Spleen (tissue), 11 donors: ENCODE measurements around the gene ANKS1B. TPM values are rescaled to one million over a fixed set of nuclear protein-coding genes. Genes with fewer than 3 reads are reported as not detected.
"Not testable (repeated sequence)": the region's sequence is repeated elsewhere in the genome, so short reads cannot be mapped to it uniquely, and the experiment has no call there.

Source experiments
- DNase-seq: peaks from one replicate; pipeline ENCODE4 v3.0.0-alpha.2; 2020
- H3K27ac ChIP-seq, 8 donors: fragments of 200-600 bp; sonication (generic) in 7 of 8; 1 replicate in 4 of 8; 2 replicates in 4 of 8; pipeline versions ENCODE4 v1.5.0 to v1.8.0; 2016 to 2021; ENCODE audit warnings: inconsistent platforms in 4 of 8, mild to moderate bottlenecking in 4 of 8, moderate library complexity in 1 of 8
- H3K27me3 ChIP-seq, 7 donors: fragments of 200-600 bp; sonication (generic) in 6 of 7; replicated peaks in 1 of 7; 1 replicate in 4 of 7; 2 replicates in 3 of 7; pipeline versions ENCODE4 v1.5.0 to v1.8.0; 2016 to 2021; ENCODE audit warnings: inconsistent platforms in 3 of 7, mild to moderate bottlenecking in 1 of 7
- H3K36me3 ChIP-seq, 6 donors: fragments of 200-600 bp; sonication (generic) in 5 of 6; 1 replicate in 4 of 6; 2 replicates in 2 of 6; pipeline versions ENCODE4 v1.5.0 to v1.8.0; 2016 to 2021; ENCODE audit warnings: inconsistent platforms in 2 of 6
- H3K4me1 ChIP-seq, 6 donors: fragments of 200-600 bp; sonication (generic) in 5 of 6; 1 replicate in 3 of 6; 2 replicates in 3 of 6; pipeline versions ENCODE4 v1.5.0 to v1.8.0; 2016 to 2021; ENCODE audit warnings: inconsistent platforms in 3 of 6
- H3K4me3 ChIP-seq, 8 donors: fragments of 200-600 bp; sonication (generic) in 7 of 8; 1 replicate in 4 of 8; 2 replicates in 4 of 8; pipeline versions ENCODE4 v1.5.0 to v1.8.0; 2016 to 2021; ENCODE audit warnings: inconsistent platforms in 4 of 8, mild to moderate bottlenecking in 4 of 8, moderate library complexity in 2 of 8
- H3K9me3 ChIP-seq, 8 donors: fragments of 200-600 bp; sonication (generic) in 7 of 8; 1 replicate in 4 of 8; 2 replicates in 4 of 8; pipeline versions ENCODE4 v1.5.0 to v1.8.0; 2016 to 2021; ENCODE audit warnings: inconsistent platforms in 4 of 8
- POLR2A ChIP-seq, 3 donors: fragments of 450-650 bp; IDR thresholded peaks; one replicate each; pipeline ENCODE4 v1.5.1; 2017; ENCODE audit warnings: antibody characterized with exemption in 3 of 3, mild to moderate bottlenecking in 1 of 3
- POLR2AphosphoS5 ChIP-seq, 3 donors: sonication (generic); formaldehyde crosslinking; IDR thresholded peaks; one replicate each; pipeline ENCODE4 v1.5.1; 2017; ENCODE audit warnings: antibody characterized with exemption in 3 of 3
- WGBS, 5 donors: extraction: QIAGEN DNeasy Blood & Tissue Kit in 3 of 5; methylation state at CpG; one replicate each; pipeline versions ENCODE4 v1.1.5 to v1.1.7; 2013 to 2018; 5-methylcytosine and 5-hydroxymethylcytosine counted together
- intact Hi-C: fragments of 100-400 bp; cut with DNase I; formaldehyde crosslinking; loops from one replicate; pipeline ENCODE4 v1.15.0; 2023; ENCODE audit warnings: low total_unique reads
- polyA plus RNA-seq, 3 donors: library from polyadenylated mRNA; stranded (reverse); fragments of 200-250 nt; gene quantifications; one replicate each; pipeline ENCODE4 v1.2.1, GENCODE V29; 2013
- total RNA-seq, 7 donors: library from RNA; depleted of rRNA in 3 of 7; stranded (reverse); fragments of >200 nt in 3 of 7; fragmentation: NEBNext Ultra II Directional in 4 of 7; extraction: Animal tissue kit (Norgen Biotek cat#: 25700) in 4 of 7; gene quantifications; one replicate each; pipeline versions ENCODE4 v1.1.0 to v1.2.1, GENCODE V29; 2016 to 2021
- TF ChIP-seq, protein P1 (sequence below), 11 experiments: fragments of 200-600 bp in 7 of 11; fragments of 450-650 bp in 4 of 11; sonication (generic) in 4 of 11; IDR thresholded peaks in 8 of 11; conservative IDR thresholded peaks in 3 of 11; 1 replicate in 7 of 11; 2 replicates in 4 of 11; pipeline versions ENCODE4 v1.4.0 to v1.8.0; 2016 to 2021; ENCODE audit warnings: antibody characterized with exemption in 11 of 11, inconsistent platforms in 4 of 11, mild to moderate bottlenecking in 1 of 11
- donor health status: healthy with polysubstance abuse.
- donor health status: DM: no; HTN: no; CAD: no; lungs with moderate emphysema.
- donor health status: DM: no; HTN: no; CAD: no.
- donor health status: Bipolar disorder and iron deficiency.
- donor health status: healthy.
- donor health status: DM: no; HTN: no; CAD: no.
- donor health status: DM: yes; HTN: yes; CAD: no.

The ANKS1B gene
- total and polyA plus RNA-seq, 10 donors = 0.21 to 8.0 (median 4.2) TPM

DNA sequence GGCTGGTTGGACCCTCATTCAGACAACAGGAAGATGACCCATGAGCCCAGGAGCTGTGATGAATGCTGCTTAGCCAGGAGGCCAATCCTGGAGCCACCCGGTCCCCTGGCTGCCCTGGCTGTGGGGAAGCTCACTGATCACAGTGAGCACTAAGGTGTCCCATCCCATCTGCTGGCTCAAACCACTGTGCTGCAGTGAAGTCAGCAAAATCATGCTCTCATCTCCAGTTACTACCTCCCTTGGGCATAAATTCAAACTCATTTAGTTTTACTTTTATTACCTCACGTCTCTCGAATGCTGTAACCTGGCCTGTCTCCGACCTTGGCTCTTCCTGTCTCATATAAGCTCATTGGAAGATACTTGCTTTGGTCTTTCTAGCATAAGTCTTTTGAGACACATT, 1227.3 kb downstream of the ANKS1B start:
- TF ChIP-seq POLR2AphosphoS5 (IDR thresholded peaks at IDR 0.05) = no peak
- TF ChIP-seq, protein P1, sequence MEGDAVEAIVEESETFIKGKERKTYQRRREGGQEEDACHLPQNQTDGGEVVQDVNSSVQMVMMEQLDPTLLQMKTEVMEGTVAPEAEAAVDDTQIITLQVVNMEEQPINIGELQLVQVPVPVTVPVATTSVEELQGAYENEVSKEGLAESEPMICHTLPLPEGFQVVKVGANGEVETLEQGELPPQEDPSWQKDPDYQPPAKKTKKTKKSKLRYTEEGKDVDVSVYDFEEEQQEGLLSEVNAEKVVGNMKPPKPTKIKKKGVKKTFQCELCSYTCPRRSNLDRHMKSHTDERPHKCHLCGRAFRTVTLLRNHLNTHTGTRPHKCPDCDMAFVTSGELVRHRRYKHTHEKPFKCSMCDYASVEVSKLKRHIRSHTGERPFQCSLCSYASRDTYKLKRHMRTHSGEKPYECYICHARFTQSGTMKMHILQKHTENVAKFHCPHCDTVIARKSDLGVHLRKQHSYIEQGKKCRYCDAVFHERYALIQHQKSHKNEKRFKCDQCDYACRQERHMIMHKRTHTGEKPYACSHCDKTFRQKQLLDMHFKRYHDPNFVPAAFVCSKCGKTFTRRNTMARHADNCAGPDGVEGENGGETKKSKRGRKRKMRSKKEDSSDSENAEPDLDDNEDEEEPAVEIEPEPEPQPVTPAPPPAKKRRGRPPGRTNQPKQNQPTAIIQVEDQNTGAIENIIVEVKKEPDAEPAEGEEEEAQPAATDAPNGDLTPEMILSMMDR (IDR thresholded peaks at IDR 0.05 in 8 of 11, conservative IDR thresholded peaks at IDR 0.05 in 3 of 11) = no peak
- TF ChIP-seq POLR2A (IDR thresholded peaks at IDR 0.05) = no peak
- no peaks in the 10 kb centered on the region for H3K4me1 ChIP-seq
- intact Hi-C loops = no loop called here
- H3K27me3 ChIP-seq = peaks cover 0 to 4% (median 0%) of the 10 kb centered on the region in 7 donors
- no peak overlapping the region for H3K27ac ChIP-seq
- DNase-seq = no peak
- WGBS, 5 donors = 53 to 98% (median 56%) methylated on average over 3 to 4 of the region's 4 CpGs
- no peaks in the 10 kb centered on the region for H3K9me3 ChIP-seq
- H3K4me3 ChIP-seq = no peak overlapping the region
- no peaks in the 10 kb centered on the region for H3K36me3 ChIP-seq

DNA sequence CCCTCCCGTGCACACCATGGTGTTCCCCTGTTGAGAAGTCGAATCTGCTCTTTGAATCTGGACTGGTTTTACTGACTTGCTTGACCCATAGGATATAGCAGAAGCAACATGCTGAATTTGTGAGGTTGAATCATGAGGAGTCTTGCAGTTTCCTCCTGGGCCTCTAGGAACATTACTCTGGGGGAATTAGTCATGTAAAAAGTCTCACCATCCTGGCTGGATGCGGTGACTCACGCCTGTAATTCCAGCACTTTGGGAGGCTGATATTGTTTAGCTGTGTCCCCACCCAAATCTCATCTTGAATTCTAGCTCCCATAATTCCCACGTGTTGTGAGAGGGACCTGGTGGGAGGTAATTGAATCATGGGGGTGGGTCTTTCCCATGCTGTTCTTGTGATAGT, 1228.9 kb downstream of the ANKS1B start:
- H3K4me1 ChIP-seq, DNase-seq, H3K36me3 ChIP-seq, H3K27me3 ChIP-seq, H3K27ac ChIP-seq, H3K9me3 ChIP-seq, H3K4me3 ChIP-seq, intact Hi-C loops: not testable (repeated sequence)
- 86 to 94% (median 91%) methylated on average over 5 of the region's 5 CpGs for WGBS, 5 donors

DNA sequence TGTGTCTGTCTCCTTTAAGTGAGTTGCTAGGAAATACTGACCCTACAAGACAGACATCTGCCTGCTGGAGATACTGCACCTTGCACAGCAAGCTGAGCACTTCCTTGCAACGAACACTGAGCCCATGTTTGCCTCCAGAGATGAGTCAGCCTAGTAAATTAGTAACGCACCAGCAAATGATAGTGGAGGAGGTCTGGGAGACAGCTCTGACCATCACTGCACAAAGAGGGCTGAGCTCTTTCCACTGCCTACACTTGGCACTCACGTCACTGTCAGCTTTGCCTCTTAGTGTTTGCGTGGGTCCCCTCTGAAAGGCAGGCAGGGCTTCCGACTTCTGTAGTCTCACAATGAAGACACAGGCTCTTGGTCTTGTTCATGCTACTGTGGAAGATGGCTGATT, 1230.6 kb downstream of the ANKS1B start:
- no peak overlapping the region for H3K27ac ChIP-seq
- no peaks in the 10 kb centered on the region for H3K9me3 ChIP-seq
- WGBS, 5 donors = 42 to 68% (median 62%) methylated on average over 5 of the region's 5 CpGs
- intact Hi-C loops = no loop called here
- no peak for DNase-seq
- no peaks in the 10 kb centered on the region for H3K36me3 ChIP-seq
- TF ChIP-seq, protein P1 (IDR thresholded peaks at IDR 0.05 in 8 of 11, conservative IDR thresholded peaks at IDR 0.05 in 3 of 11) = no peak
- TF ChIP-seq POLR2A (IDR thresholded peaks at IDR 0.05) (no peak), POLR2AphosphoS5 (IDR thresholded peaks at IDR 0.05) (no peak)
- H3K4me1 ChIP-seq = no peaks in the 10 kb centered on the region
- peaks cover 0 to 4% (median 0%) of the 10 kb centered on the region in 7 donors for H3K27me3 ChIP-seq
- no peak overlapping the region for H3K4me3 ChIP-seq

- Histone ChIP-seq H3K9me3 (no peaks in the 10 kb centered on the region), H3K4me3 (no peak overlapping the region), H3K36me3 (no peaks in the 10 kb centered on the region), H3K27ac (no peak overlapping the region), H3K4me1 (no peaks in the 10 kb centered on the region), H3K27me3 (peaks cover 0 to 8% (median 0%) of the 10 kb centered on the region in 7 donors)
- DNase-seq = no peak
- TF ChIP-seq POLR2A (IDR thresholded peaks at IDR 0.05) (no peak), POLR2AphosphoS5 (IDR thresholded peaks at IDR 0.05) (no peak)
- TF ChIP-seq, protein P1 (IDR thresholded peaks at IDR 0.05 in 8 of 11, conservative IDR thresholded peaks at IDR 0.05 in 3 of 11) = no peak
- 83 to 94% (median 90%) methylated on average over 5 of the region's 5 CpGs for WGBS, 5 donors
- intact Hi-C loops = no loop called here
Measured at GRCh38 chr12:98752726-98753125, 1232.0 kb downstream of the ANKS1B start.

GRCh38 chr12:98751580-98752115, 1233.1 kb downstream of the ANKS1B start:
- TF ChIP-seq POLR2AphosphoS5 (IDR thresholded peaks at IDR 0.05) = no peak
- intact Hi-C loops = no loop called here
- Histone ChIP-seq H3K9me3 (no peaks in the 10 kb centered on the region), H3K36me3 (no peaks in the 10 kb centered on the region), H3K4me3 (no peak overlapping the region), H3K27me3 (peaks cover 0 to 14% (median under 1%) of the 10 kb centered on the region in 7 donors), H3K27ac (no peak overlapping the region), H3K4me1 (no peaks in the 10 kb centered on the region)
- whole genome bisulfite sequencing, 5 donors = 78 to 84% (median 80%) methylated on average over 4 of the region's 4 CpGs
- DNase-seq = no peak
